WI38 (cell line): ENCODE data around the gene CCDC188.

Source experiments
- H3K4me3 ChIP-seq: 2 replicates; pipeline ENCODE4 v1.5.1; 2011; ENCODE audit warnings: low read depth, mild to moderate bottlenecking, control low read depth, low read length
- CTCF ChIP-seq: IDR thresholded peaks from 2 replicates; pipeline ENCODE4 v1.5.1; 2012; ENCODE audit warnings: low read depth, mild to moderate bottlenecking, control low read depth, low read length

Gene CCDC188

GRCh38 chr22:20152464-20152890 lies 1.6 kb upstream of the CCDC188 start:
- TF ChIP-seq CTCF: no peak
- H3K4me3 ChIP-seq: no peak overlapping the region

- no peak overlapping the region for H3K4me3 ChIP-seq
- TF ChIP-seq CTCF: no peak
Measured at GRCh38 chr22:20151276-20151588, 377 bp upstream of the CCDC188 start.

- no peak for TF ChIP-seq CTCF
- H3K4me3 ChIP-seq: no peak overlapping the region
Measured at GRCh38 chr22:20149257-20150250, 1.3 kb downstream of the CCDC188 start.

GRCh38 chr22:20148414-20148813 lies 2.4 kb downstream of the CCDC188 start:
- no peak overlapping the region for H3K4me3 ChIP-seq
- no peak for TF ChIP-seq CTCF

GRCh38 chr22:20147237-20147988 lies 3.4 kb downstream of the CCDC188 start:
- H3K4me3 ChIP-seq: no peak overlapping the region

GRCh38 chr22:20146777-20147176 lies 4.1 kb downstream of the CCDC188 start:
- H3K4me3 ChIP-seq: no peak overlapping the region
- no peak for TF ChIP-seq CTCF

More at GRCh38 chr22:20147237-20147988, 3.4 kb downstream of the CCDC188 start:
- no peak for TF ChIP-seq CTCF

GRCh38 chr22:20145832-20146223 lies 5.0 kb downstream of the CCDC188 start:
- H3K4me3 ChIP-seq: no peak overlapping the region
- TF ChIP-seq CTCF: no peak
